ENCODE measurements around the gene SDF2.

Gene SDF2

GRCh38 chr17:28644787-28645575 lies 16.7 kb downstream of the SDF2 start, which contains the start of gene BLTP2:
TSS of gene BLTP2 (minus strand) at chr17:28645158. CDS start at chr17:28645056, 102 bp downstream.
- in situ Hi-C loops (cut with HindIII; ENCODE audit: low pct_ligation_motif_present, low pct_unique_long_range_greater_than_20kb, low sequenced_read_pairs) = no loop called here

GRCh38 chr17:28643983-28644786 lies 17.5 kb downstream of the SDF2 start:
- DNase-seq = peak; percentile 70
- in situ Hi-C loops (cut with HindIII; ENCODE audit: low pct_ligation_motif_present, low pct_unique_long_range_greater_than_20kb, low sequenced_read_pairs) = no loop called here

More at GRCh38 chr17:28644787-28645575, 16.7 kb downstream of the SDF2 start, which contains the start of gene BLTP2:
- peak; percentile 97 for DNase-seq

- no peak for DNase-seq
- in situ Hi-C loops (cut with HindIII; ENCODE audit: low pct_ligation_motif_present, low pct_unique_long_range_greater_than_20kb, low sequenced_read_pairs) = no loop called here
Observed at GRCh38 chr17:28641579-28641978, 20.1 kb downstream of the SDF2 start.

- in situ Hi-C loops (cut with HindIII; ENCODE audit: low pct_ligation_motif_present, low pct_unique_long_range_greater_than_20kb, low sequenced_read_pairs) = no loop called here
- DNase-seq = no peak
Observed at GRCh38 chr17:28635506-28635905, 26.2 kb downstream of the SDF2 start.

- in situ Hi-C loops (cut with HindIII; ENCODE audit: low pct_ligation_motif_present, low pct_unique_long_range_greater_than_20kb, low sequenced_read_pairs) = no loop called here
- DNase-seq = no peak
Observed at GRCh38 chr17:28634206-28634865, 27.4 kb downstream of the SDF2 start.

GRCh38 chr17:28626818-28627217 lies 34.9 kb downstream of the SDF2 start:
- DNase-seq = no peak
- in situ Hi-C loops (cut with HindIII; ENCODE audit: low pct_ligation_motif_present, low pct_unique_long_range_greater_than_20kb, low sequenced_read_pairs) = no loop called here

GRCh38 chr17:28624148-28624547 lies 37.6 kb downstream of the SDF2 start:
- no peak for DNase-seq
- in situ Hi-C loops (cut with HindIII; ENCODE audit: low pct_ligation_motif_present, low pct_unique_long_range_greater_than_20kb, low sequenced_read_pairs) = no loop called here

- in situ Hi-C loops (cut with HindIII; ENCODE audit: low pct_ligation_motif_present, low pct_unique_long_range_greater_than_20kb, low sequenced_read_pairs) = no loop called here
- no peak for DNase-seq
Observed at GRCh38 chr17:28623696-28624095, 38.0 kb downstream of the SDF2 start.

GRCh38 chr17:28622186-28622585 lies 39.5 kb downstream of the SDF2 start:
- DNase-seq = no peak
- in situ Hi-C loops (cut with HindIII; ENCODE audit: low pct_ligation_motif_present, low pct_unique_long_range_greater_than_20kb, low sequenced_read_pairs) = no loop called here

GRCh38 chr17:28620010-28620409 lies 41.7 kb downstream of the SDF2 start:
- in situ Hi-C loops (cut with HindIII; ENCODE audit: low pct_ligation_motif_present, low pct_unique_long_range_greater_than_20kb, low sequenced_read_pairs) = no loop called here
- no peak for DNase-seq

- DNase-seq = no peak
- in situ Hi-C loops (cut with HindIII; ENCODE audit: low pct_ligation_motif_present, low pct_unique_long_range_greater_than_20kb, low sequenced_read_pairs) = no loop called here
Observed at GRCh38 chr17:28618464-28618863, 43.2 kb downstream of the SDF2 start.

GRCh38 chr17:28616281-28616680 lies 45.4 kb downstream of the SDF2 start:
- in situ Hi-C loops (cut with HindIII; ENCODE audit: low pct_ligation_motif_present, low pct_unique_long_range_greater_than_20kb, low sequenced_read_pairs) = no loop called here
- no peak for DNase-seq

GRCh38 chr17:28615260-28615940 lies 46.3 kb downstream of the SDF2 start:
- no peak for DNase-seq
- in situ Hi-C loops (cut with HindIII; ENCODE audit: low pct_ligation_motif_present, low pct_unique_long_range_greater_than_20kb, low sequenced_read_pairs) = no loop called here

- DNase-seq = no peak
- in situ Hi-C loops (cut with HindIII; ENCODE audit: low pct_ligation_motif_present, low pct_unique_long_range_greater_than_20kb, low sequenced_read_pairs) = no loop called here
Observed at GRCh38 chr17:28613931-28614381, 47.8 kb downstream of the SDF2 start, which contains the start of gene RSKR. TSS of gene RSKR (minus strand) at chr17:28614185. CDS start at chr17:28614161, 24 bp downstream.

GRCh38 chr17:28612936-28613872 lies 48.5 kb downstream of the SDF2 start:
- peak; percentile 54 for DNase-seq
- in situ Hi-C loops (cut with HindIII; ENCODE audit: low pct_ligation_motif_present, low pct_unique_long_range_greater_than_20kb, low sequenced_read_pairs) = no loop called here

- DNase-seq = no peak
- in situ Hi-C loops (cut with HindIII; ENCODE audit: low pct_ligation_motif_present, low pct_unique_long_range_greater_than_20kb, low sequenced_read_pairs) = no loop called here
Observed at GRCh38 chr17:28612531-28612930, 49.2 kb downstream of the SDF2 start.

GRCh38 chr17:28610376-28610775 lies 51.3 kb downstream of the SDF2 start:
- DNase-seq = no peak
- in situ Hi-C loops (cut with HindIII; ENCODE audit: low pct_ligation_motif_present, low pct_unique_long_range_greater_than_20kb, low sequenced_read_pairs) = no loop called here
